NT2/D1 (cell line): ENCODE measurements around the gene CENPVL2.
"Not testable (repeated sequence)": the region's sequence is repeated elsewhere in the genome, so short reads cannot be mapped to it uniquely, and the experiment has no call there.

Experiments
- SUZ12 ChIP-seq: IDR thresholded peaks from 2 replicates; pipeline ENCODE4 v1.6.1; 2011; ENCODE audit not compliant: insufficient read length, insufficient read depth; ENCODE audit errors: extremely low read depth
- ZNF274 ChIP-seq: IDR thresholded peaks from 2 replicates; pipeline ENCODE4 v1.6.1; 2011; ENCODE audit warnings: mild to moderate bottlenecking, low read depth, low read length

DNA sequence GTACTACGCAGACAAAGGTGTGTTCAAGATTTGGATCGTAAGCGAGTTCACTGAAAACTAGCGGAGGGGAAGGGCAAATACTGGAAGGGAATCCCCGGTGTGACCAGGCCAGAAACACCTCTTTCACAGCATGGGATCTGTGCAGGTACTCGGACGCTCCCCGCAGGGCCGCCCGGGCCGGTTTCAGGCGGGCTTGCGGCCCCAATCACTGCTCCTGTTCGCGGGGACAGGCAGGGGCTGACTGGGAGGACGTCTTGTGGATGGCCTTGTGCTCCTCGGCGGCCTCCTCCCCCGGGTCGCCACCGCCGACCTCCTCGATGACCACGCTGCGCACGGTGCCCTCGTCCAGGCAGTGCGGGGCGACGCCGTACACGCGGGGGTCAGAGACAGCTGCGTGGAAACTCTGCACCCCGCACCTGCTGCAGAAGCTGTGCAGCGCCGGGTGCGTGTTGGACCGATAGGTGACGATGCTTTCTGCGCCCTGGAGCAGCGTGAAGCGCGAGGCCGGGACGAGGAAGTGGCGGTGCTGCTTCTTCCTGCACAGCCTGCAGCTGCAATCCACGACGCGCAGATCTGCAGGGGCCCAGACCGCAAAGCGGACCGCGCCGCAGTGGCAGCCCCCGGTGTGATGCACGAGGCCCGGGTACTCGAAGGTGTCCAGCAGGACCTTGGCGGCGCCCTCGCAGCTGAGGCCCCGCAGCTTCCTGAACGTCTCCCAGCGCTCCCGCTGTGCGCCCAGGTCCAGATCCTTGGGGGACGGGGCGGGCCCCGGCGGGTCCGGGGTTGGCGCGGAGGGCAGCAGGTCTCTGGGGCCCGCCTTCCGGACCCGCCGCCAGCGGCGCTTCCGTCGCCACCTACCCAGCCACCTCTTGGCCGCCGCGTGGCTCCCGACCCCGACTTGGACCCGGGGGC, 567 bp downstream of the CENPVL2 start:
- not testable (repeated sequence) for TF ChIP-seq SUZ12, ZNF274
